SKM-1 treated with dmso at 0.1 percent for 144 hours (cell line): ENCODE measurements around the gene PLA2G4B.
A peak's percentile ranks its signal among the peaks of the same experiment; 100 is the strongest.

Source experiments
- DNase-seq: peaks from one replicate; lab custom pipeline; 2025; ENCODE audit not compliant: unreplicated experiment; lab: John Stamatoyannopoulos, UW

The PLA2G4B gene

GRCh38 chr15:41849861-41850260 lies 11.2 kb downstream of the PLA2G4B start:
- DNase-seq, result no peak

- DNase-seq, result no peak
These were observed 12.0 kb downstream of the PLA2G4B start for GRCh38 chr15:41850482-41851166.

- no peak for DNase-seq
These were observed 12.5 kb downstream of the PLA2G4B start for GRCh38 chr15:41851167-41851523.

GRCh38 chr15:41851755-41852370 lies 13.2 kb downstream of the PLA2G4B start:
- no peak for DNase-seq

GRCh38 chr15:41852736-41853590 lies 14.3 kb downstream of the PLA2G4B start:
- no peak for DNase-seq

GRCh38 chr15:41853831-41854230 lies 15.2 kb downstream of the PLA2G4B start:
- no peak for DNase-seq

GRCh38 chr15:41854443-41854842 lies 15.8 kb downstream of the PLA2G4B start:
- no peak for DNase-seq

- DNase-seq, result no peak
These were observed 16.8 kb downstream of the PLA2G4B start for GRCh38 chr15:41855261-41855961.

- DNase-seq, result no peak
These were observed 17.6 kb downstream of the PLA2G4B start for GRCh38 chr15:41856262-41856661.

GRCh38 chr15:41856716-41857115 lies 18.1 kb downstream of the PLA2G4B start:
- no peak for DNase-seq

- DNase-seq, result no peak
These were observed 18.7 kb downstream of the PLA2G4B start for GRCh38 chr15:41857316-41857715.

- DNase-seq, result no peak
These were observed 20.1 kb downstream of the PLA2G4B start for GRCh38 chr15:41858756-41859155.

GRCh38 chr15:41860049-41860828 lies 21.6 kb downstream of the PLA2G4B start:
- DNase-seq, result peak; percentile 35

- no peak for DNase-seq
These were observed 23.2 kb downstream of the PLA2G4B start for GRCh38 chr15:41861736-41862356.

- no peak for DNase-seq
These were observed 24.0 kb downstream of the PLA2G4B start for GRCh38 chr15:41862515-41863116.

- no peak for DNase-seq
These were observed 26.9 kb downstream of the PLA2G4B start for GRCh38 chr15:41865490-41866055.

- DNase-seq, result peak; percentile 33
These were observed 27.6 kb downstream of the PLA2G4B start for GRCh38 chr15:41866263-41866703.

GRCh38 chr15:41866872-41867579 lies 28.4 kb downstream of the PLA2G4B start:
- DNase-seq, result no peak

GRCh38 chr15:41868321-41868720 lies 29.7 kb downstream of the PLA2G4B start:
- DNase-seq, result no peak
